Pancreas (tissue), 10 donors: ENCODE measurements around the gene PLEKHA5. TPM values are rescaled to one million over a fixed set of nuclear protein-coding genes. Genes with fewer than 3 reads are reported as not detected.

Source experiments
- ATAC-seq, 4 donors: fragments of 200-7000 bp; cut with Tn5 transposase; one replicate each; pipeline versions ENCODE4 v1.8.0 to v1.9.1; 2020; ENCODE audit warnings: mild to moderate bottlenecking in 4 of 4, moderate library complexity in 4 of 4
- DNase-seq, 6 donors: peaks; one replicate each; pipeline ENCODE4 v3.0.0-alpha.2; 2020
- FAIRE-seq: peaks from 2 replicates; lab custom pipeline; 2012; peaks lifted over from hg19 to GRCh38; lab: Jason Lieb, UNC
- H3K27ac ChIP-seq, 4 donors: fragments of 200-600 bp; sonication (generic); 1 replicate in 3 of 4; 2 replicates in 1 of 4; pipeline versions ENCODE4 v1.5.0 to v1.8.0; 2020
- H3K27me3 ChIP-seq, 4 donors: fragments of 200-600 bp; one replicate each; pipeline ENCODE4 v1.8.0; 2021
- H3K36me3 ChIP-seq, 3 donors: fragments of 200-600 bp; sonication (generic) in 1 of 3; one replicate each; pipeline versions ENCODE4 v1.5.0 to v1.8.0; 2020 to 2021
- H3K4me1 ChIP-seq, 3 donors: fragments of 200-600 bp; one replicate each; pipeline ENCODE4 v1.8.0; 2021
- H3K4me3 ChIP-seq, 4 donors: fragments of 200-600 bp; sonication (generic) in 2 of 4; one replicate each; pipeline versions ENCODE4 v1.5.0 to v1.8.0; 2020 to 2021
- H3K9me3 ChIP-seq, 4 donors: fragments of 200-600 bp; one replicate each; pipeline ENCODE4 v1.8.0; 2021
- WGBS, 2 donors: extraction: QIAGEN DNeasy Blood & Tissue Kit; methylation state at CpG; one replicate each; pipeline ENCODE4 v1.1.7; 2013; 5-methylcytosine and 5-hydroxymethylcytosine counted together
- intact Hi-C, 3 donors: fragments of 100-400 bp; cut with DNase I; formaldehyde crosslinking; loops; one replicate each; pipeline versions ENCODE4 v1.11.1 to v1.14.2; 2022
- polyA plus RNA-seq, 2 donors: library from polyadenylated mRNA; stranded (reverse); fragments of 200-250 nt; gene quantifications; one replicate each; pipeline ENCODE4 v1.2.3, GENCODE V29; 2013
- total RNA-seq, 6 donors: library from RNA; stranded (reverse); fragmentation: NEBNext Ultra II Directional in 4 of 6; extraction: Animal tissue kit (Norgen Biotek cat#: 25700) in 4 of 6; gene quantifications; one replicate each; pipeline versions ENCODE4 v1.2.1 to v1.2.4, GENCODE V29; 2021 to 2023
- TF ChIP-seq, protein P1 (sequence below), 4 donors: fragments of 200-600 bp; sonication (generic) in 3 of 4; IDR thresholded peaks; one replicate each; pipeline versions ENCODE4 v1.5.0 to v1.8.0; 2021; ENCODE audit warnings: antibody characterized with exemption in 4 of 4
- donor health status: healthy with polysubstance abuse.
- donor health status: DM: no; HTN: no; CAD: no; lungs with moderate emphysema.
- donor health status: DM: no; HTN: no; CAD: no.
- donor health status: control.
- donor health status: control.
- donor health status: Bipolar disorder and iron deficiency.
- donor health status: DM: yes; HTN: yes; CAD: no.
- donor health status: DM: no; HTN: no; CAD: no.
- donor health status: DM: no; HTN: no; CAD: no.
- donor health status: DM: yes; HTN: yes; CAD: no.

The PLEKHA5 gene
- total and polyA plus RNA-seq, 8 donors: 10.3 to 26.4 (median 17.5) TPM

DNA sequence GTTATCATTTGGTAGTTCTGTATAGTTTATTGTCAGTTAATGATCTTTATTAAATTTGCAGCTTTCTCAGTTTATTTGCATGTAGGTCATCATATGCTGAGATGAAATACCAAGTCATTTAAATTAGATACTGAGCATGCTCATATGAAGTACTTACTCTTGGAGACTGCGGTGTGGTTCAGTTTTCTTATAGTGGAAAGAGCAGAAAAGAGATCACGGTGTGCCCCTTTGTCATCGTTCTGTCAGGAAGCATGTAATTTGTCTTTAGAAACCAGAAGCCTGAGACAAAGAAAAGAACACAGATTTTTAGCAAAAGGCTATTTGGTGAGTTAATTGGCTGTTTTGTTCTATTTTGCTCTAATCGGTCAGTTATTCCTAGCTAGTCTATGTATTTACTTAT, 75.6 kb downstream of the PLEKHA5 start:
- Histone ChIP-seq H3K27ac (no peak overlapping the region), H3K36me3 (no peaks in the 10 kb centered on the region), H3K27me3 (no peaks in the 10 kb centered on the region), H3K9me3 (no peaks in the 10 kb centered on the region), H3K4me3 (no peak overlapping the region), H3K4me1 (no peaks in the 10 kb centered on the region)
- FAIRE-seq (no peak), ATAC-seq (no peak), DNase-seq (no peak)
- intact Hi-C loops: no loop called here
- TF ChIP-seq, protein P1, sequence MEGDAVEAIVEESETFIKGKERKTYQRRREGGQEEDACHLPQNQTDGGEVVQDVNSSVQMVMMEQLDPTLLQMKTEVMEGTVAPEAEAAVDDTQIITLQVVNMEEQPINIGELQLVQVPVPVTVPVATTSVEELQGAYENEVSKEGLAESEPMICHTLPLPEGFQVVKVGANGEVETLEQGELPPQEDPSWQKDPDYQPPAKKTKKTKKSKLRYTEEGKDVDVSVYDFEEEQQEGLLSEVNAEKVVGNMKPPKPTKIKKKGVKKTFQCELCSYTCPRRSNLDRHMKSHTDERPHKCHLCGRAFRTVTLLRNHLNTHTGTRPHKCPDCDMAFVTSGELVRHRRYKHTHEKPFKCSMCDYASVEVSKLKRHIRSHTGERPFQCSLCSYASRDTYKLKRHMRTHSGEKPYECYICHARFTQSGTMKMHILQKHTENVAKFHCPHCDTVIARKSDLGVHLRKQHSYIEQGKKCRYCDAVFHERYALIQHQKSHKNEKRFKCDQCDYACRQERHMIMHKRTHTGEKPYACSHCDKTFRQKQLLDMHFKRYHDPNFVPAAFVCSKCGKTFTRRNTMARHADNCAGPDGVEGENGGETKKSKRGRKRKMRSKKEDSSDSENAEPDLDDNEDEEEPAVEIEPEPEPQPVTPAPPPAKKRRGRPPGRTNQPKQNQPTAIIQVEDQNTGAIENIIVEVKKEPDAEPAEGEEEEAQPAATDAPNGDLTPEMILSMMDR (IDR thresholded peaks at IDR 0.05): no peak
- 84 to 92% methylated on average over 4 of the region's 4 CpGs for WGBS, 2 donors

DNA sequence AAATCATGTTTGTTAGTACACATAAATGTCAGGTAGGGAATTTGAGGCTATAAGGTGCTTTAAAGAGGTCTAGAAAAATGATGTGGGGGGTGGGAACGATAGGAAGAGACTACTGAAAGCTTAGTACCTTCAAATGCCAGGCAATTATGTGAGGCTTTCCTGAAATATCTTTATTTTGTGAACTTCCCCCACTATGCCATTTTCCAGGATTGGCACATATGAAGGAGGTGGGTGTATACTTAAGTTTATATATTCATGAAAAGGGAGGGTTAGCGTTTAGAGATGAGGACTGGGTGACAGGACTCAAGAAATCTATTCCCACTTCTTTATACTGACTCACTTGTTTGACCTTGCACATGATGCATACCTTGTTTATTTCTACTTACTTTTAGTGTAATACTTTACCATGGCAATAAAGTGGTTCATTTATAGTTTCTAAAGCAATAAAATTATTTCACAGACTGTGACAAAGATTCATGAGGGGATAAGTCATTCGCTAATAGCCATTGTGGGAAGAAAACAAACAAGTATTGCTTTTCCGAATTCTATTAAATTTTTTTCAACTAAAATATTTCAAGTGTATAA, 77.1 kb downstream of the PLEKHA5 start:
- FAIRE-seq: no peak
- H3K36me3 ChIP-seq: no peaks in the 10 kb centered on the region
- ATAC-seq: no peak
- H3K9me3 ChIP-seq: no peaks in the 10 kb centered on the region
- WGBS, 2 donors: 88 to 97% methylated on average over 4 of the region's 4 CpGs
- no peak for DNase-seq
- intact Hi-C loops: no loop called here
- no peak overlapping the region for H3K4me3 ChIP-seq
- no peaks in the 10 kb centered on the region for H3K4me1 ChIP-seq
- no peaks in the 10 kb centered on the region for H3K27me3 ChIP-seq
- no peak overlapping the region for H3K27ac ChIP-seq
- TF ChIP-seq, protein P1 (IDR thresholded peaks at IDR 0.05): no peak

DNA sequence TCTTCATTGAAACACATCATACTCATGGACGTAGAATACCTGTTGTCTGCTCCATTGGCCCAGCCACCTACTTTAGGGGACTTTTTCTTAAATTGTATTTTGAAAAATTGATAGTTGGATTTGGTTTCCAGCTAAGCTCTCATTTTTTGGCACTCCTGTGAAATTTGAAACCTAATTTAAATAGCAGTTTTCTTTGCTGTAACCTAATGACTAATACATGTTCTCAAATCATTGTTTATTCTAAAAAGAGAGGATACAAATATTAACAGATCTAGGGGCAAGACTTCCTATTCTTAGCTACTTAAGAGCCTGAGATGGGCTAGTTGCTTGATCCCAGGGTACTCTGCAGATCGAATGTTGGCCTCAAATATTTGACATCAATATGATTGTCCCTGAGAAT, 78.9 kb downstream of the PLEKHA5 start:
- no peak for ATAC-seq
- TF ChIP-seq, protein P1 (IDR thresholded peaks at IDR 0.05): no peak
- no peak for FAIRE-seq

DNA sequence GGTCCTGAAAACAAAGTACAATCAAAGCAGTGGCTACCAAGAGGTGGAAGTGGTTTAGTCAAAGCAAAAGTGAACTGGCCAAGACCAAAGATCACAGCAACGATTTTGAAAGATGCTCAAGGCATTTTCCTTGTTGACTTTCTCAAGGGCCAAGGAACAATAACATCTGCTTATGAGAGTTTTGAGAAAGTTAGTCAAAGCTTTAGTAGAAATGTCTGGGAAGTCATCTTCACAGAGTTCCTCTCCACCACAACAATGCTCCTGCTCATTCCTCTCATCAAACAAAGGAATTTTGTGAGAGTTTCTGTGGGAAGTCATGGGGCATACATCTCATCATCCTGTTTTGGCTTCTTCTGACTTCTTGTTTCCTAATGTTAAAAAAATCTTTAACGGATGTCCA, 80.1 kb downstream of the PLEKHA5 start:
- ATAC-seq: no peak
- H3K4me1 ChIP-seq: no peaks in the 10 kb centered on the region
- no peak overlapping the region for H3K27ac ChIP-seq
- DNase-seq: no peak
- no peak for FAIRE-seq
- no peak overlapping the region for H3K4me3 ChIP-seq
- intact Hi-C loops: no loop called here
- H3K9me3 ChIP-seq: no peaks in the 10 kb centered on the region
- no peaks in the 10 kb centered on the region for H3K36me3 ChIP-seq
- H3K27me3 ChIP-seq: no peaks in the 10 kb centered on the region
- WGBS, 2 donors: 81 to 94% methylated on average over 2 of the region's 2 CpGs
- TF ChIP-seq, protein P1 (IDR thresholded peaks at IDR 0.05): no peak

More for the DNA sequence above, 78.9 kb downstream of the PLEKHA5 start:
- no peak for DNase-seq
- H3K9me3 ChIP-seq: no peaks in the 10 kb centered on the region
- H3K27ac ChIP-seq: no peak overlapping the region
- intact Hi-C loops: no loop called here
- H3K4me1 ChIP-seq: no peaks in the 10 kb centered on the region
- 42 to 46% methylated on average over 2 of the region's 2 CpGs for WGBS, 2 donors
- H3K36me3 ChIP-seq: no peaks in the 10 kb centered on the region
- H3K4me3 ChIP-seq: no peak overlapping the region
- H3K27me3 ChIP-seq: no peaks in the 10 kb centered on the region

DNA sequence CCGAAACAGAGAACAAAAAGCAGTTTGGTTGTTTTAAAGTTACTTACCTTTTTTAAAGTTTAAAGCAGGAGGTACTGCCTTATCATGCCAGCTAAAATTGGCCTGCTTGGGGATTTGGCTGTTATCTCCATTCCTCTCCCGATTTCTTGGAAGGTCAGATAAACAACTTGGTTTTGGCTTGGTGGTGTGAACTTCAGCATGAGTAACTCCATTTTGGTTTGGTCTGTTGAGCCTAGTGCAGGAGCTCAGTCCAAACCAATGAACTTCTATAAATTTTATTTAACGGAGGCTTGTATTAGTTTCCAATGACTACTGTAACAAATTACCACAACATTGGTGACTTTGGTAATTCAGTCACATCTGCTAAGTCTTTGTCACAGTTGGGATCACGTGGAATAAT, 82.3 kb downstream of the PLEKHA5 start:
- no peak overlapping the region for H3K27ac ChIP-seq
- TF ChIP-seq, protein P1 (IDR thresholded peaks at IDR 0.05): no peak
- no peaks in the 10 kb centered on the region for H3K4me1 ChIP-seq
- H3K36me3 ChIP-seq: no peaks in the 10 kb centered on the region
- DNase-seq: no peak
- WGBS, 2 donors: 79 to 82% methylated on average over 4 of the region's 4 CpGs
- no peak for ATAC-seq
- intact Hi-C loops: no loop called here
- H3K27me3 ChIP-seq: no peaks in the 10 kb centered on the region
- H3K9me3 ChIP-seq: no peaks in the 10 kb centered on the region
- no peak overlapping the region for H3K4me3 ChIP-seq
- no peak for FAIRE-seq
